GM03348 (cell line): ENCODE results near the gene CSHL1.
"Not testable (repeated sequence)": the region's sequence is repeated elsewhere in the genome, so short reads cannot be mapped to it uniquely, and the experiment has no call there.

Experiments used
- DNase-seq: peaks from one replicate; pipeline ENCODE4 v3.0.0; 2012; ENCODE audit warnings: low spot score

Gene CSHL1

GRCh38 chr17:63940584-63940983, 29.5 kb upstream of the CSHL1 start:
- no peak for DNase-seq

DNA sequence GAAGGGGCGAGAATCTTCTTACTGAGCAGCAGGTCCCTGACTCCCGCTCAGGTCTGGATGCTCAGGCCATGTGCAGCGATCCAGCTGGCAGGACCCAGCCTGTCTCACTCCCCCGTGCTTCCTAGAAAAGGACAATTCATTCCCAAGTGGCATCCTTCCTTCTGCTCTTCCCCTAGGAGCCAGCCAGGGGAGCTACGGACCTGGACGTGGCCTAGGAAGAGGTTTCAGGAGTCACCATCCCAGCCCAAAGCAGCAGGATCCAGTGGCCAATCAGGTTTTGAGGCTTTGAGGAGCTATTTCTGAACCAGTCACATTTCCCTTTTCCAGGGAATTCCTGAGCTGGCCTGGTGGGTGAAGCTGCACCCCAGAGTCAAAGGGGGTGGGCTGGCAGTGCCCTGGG, 28.8 kb upstream of the CSHL1 start:
- DNase-seq, result no peak

DNA sequence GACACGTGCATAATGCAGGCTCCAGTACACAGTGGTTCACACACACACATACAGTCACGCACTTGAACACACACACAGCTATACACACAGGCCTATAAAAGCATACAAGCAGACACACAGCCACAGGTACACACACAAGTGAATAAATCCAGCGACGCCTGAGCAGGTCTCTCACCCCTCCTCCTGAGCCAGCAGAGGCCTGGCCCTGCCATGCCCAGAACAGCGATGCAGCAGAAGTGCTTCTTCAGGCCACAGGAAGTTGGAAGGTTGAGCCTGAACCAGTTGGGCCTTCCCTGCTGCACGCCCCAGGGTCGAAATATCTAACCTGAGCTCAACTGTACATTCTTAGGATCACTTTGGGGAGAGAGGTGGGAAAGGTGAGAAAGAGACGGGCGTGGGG, 28.3 kb upstream of the CSHL1 start:
- DNase-seq, result no peak

DNA sequence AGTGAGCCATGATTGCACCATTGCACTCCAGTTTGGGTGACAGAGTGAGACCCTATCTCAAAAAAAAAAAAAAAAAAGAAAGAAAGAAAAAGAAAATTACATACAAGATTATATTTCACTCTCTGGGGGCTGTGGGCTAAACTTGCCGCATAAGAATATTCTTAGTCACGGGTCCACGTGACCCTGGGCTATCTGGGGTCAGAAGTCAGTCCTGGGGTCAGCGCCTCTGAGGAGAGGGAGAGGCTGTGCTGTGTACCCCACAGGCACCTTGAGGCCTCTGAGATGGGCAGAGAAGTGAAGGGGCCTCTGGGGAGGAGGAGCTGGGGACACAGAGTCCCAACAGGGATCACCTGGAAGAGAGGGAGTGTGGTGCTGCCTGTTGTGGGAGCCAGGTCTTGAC, 26.9 kb upstream of the CSHL1 start:
- DNase-seq, result no peak

DNA sequence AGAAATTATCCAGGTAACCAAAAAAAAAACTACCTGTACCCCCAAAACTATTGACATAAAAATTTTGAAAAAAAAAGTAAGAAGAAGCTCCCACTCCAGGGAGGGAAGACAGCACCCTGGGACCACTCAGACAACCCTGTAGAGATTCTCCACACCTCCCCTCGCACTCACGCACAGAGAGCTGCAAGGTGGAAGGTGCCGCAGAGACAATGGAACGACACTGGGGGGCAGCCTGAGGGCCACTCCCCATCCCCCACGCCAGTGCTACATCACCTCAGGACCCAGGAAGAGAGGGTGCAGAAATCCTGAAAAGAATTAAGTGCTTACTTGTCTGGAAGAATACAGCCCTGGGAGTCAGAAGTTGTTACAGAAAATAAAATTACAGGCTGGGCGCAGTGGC, 26.3 kb upstream of the CSHL1 start:
- no peak for DNase-seq

DNA sequence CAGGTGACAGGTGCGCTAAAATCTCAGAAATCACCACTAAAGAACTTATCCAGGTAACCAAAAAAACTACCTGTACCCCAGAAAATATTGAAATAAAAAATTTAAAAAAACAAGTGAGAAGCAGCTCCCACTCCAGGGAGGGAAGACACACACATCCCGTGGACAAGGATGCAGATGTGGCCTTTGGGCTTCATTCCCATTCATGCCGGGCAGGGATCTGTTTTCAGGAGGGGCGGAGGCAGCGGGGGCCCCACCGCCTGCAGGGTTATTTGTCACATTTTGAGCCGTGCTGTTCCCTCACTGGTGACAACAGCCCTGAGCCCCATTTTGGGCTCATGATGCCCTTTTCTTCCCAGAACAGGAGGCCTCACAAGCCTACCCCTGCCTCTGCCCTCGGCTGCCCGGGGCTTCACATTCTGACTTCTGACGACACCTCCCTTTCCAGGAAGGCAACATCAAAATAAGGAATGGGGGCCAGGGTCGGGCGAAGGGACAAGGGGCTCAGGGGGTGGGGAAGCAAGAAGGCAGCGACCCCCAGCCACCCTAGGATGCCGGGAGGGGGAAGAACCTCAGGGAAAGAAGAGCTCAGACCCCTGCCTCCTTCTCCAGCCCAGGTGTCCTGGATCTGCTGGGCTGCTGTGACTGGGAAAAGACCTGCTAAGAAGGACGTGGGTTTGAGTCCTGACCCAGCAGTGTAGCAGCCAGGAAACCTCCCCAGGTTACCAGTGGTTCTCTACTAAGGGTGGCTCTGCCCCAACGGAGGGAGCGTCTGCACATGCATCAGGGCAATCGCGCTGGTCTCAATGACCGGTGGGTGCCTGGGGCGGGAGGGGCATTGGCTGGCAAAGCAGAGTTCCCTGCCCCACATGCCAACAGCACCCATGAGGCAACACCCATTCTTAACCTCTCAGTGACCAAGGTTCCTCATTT, 23.4 kb upstream of the CSHL1 start:
- DNase-seq, result no peak

- no peak for DNase-seq
Measured at GRCh38 chr17:63933598-63933997, 22.5 kb upstream of the CSHL1 start.

DNA sequence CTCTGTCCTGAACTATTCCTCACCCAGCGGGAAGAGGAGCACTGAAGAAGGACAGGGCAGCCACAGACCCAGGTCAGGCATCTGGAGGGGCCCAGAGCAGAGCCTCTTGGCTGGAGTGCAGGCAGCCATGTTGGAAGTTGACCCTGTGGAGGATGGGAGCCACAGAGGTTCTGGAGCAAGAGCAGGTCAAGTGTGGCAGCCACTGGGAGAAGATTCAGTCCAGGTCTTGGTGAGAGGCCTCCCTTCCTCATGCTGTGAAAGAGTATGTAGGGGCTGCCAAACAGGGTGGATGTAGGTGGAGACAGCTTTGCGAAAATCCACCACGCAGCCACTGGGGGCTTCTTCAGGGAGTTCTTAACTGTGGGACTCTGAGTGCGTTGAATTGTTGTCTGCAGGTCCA, 21.7 kb upstream of the CSHL1 start:
- no peak for DNase-seq

DNA sequence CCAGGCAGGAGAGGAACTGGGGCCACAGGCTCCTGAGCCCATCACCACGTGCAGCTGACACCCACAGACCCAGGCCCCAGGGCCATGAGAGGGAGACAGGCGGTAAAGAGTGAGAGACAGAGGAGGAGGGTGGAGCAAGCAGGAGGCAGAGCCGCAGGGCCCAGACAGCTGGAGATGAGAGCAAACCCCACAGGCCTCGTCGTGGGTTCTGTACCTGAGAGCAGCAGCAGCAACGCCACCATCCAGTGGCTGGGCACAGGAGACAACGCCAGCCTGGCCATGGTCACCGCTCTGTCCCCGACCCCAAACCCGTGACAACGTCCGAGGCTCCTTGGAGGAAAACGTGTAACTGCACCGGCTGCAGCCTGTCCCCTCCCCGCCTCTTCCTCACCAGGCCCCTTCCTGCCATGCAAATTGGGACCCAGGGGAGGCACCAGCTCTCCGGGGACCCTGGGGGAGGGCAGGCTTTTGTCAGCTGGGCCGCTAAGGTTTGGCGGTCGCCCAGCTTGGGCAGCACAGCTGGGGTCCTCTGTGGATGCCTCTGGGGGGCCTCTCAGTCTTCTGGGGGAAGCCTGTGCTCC, 21.0 kb upstream of the CSHL1 start, which contains the start of gene CD79B:
CD79B (minus strand) TSS at position 351 of the 581 bp plus-strand sequence; CDS start at position 281, 70 bp downstream.
- no peak for DNase-seq

- DNase-seq, result no peak
Measured at GRCh38 chr17:63930951-63931575, 20.0 kb upstream of the CSHL1 start.

GRCh38 chr17:63929860-63930766, 19.1 kb upstream of the CSHL1 start:
- no peak for DNase-seq

DNA sequence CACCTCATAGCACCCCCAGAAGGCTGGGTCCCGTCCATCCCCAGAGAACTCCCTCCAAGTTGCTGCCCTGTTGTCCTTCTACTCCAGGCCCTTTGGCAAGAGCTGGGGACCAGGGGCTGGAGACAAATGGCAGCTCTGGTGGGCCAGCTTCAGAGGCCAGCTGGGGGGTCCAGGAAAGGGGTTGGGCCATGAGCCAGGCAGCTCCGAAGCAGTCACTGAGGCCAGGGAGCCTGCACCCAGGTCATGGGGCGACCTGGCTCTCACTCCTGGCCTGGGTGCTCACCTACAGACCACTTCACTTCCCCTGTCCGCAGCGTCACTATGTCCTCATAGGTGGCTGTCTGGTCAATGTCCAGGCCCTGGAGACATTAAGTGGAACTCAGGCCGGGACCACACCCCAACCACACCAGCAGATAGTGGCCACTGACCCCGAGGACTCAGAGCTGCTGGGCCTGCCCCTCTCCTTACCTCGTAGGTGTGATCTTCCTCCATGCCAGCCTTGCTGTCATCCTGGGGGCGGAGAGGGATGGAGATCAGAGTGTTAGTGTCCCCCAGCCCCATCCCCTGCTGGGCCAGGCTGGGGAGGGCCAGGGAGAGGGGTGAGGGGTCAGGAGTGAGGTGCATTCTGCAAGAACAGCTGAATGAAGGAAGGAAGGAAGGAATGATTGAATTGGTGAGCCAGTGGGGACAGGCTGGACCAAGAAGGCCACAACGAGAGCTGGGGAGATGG, 18.1 kb upstream of the CSHL1 start:
- no peak for DNase-seq

GRCh38 chr17:63928172-63928666, 17.2 kb upstream of the CSHL1 start:
- DNase-seq, result no peak

DNA sequence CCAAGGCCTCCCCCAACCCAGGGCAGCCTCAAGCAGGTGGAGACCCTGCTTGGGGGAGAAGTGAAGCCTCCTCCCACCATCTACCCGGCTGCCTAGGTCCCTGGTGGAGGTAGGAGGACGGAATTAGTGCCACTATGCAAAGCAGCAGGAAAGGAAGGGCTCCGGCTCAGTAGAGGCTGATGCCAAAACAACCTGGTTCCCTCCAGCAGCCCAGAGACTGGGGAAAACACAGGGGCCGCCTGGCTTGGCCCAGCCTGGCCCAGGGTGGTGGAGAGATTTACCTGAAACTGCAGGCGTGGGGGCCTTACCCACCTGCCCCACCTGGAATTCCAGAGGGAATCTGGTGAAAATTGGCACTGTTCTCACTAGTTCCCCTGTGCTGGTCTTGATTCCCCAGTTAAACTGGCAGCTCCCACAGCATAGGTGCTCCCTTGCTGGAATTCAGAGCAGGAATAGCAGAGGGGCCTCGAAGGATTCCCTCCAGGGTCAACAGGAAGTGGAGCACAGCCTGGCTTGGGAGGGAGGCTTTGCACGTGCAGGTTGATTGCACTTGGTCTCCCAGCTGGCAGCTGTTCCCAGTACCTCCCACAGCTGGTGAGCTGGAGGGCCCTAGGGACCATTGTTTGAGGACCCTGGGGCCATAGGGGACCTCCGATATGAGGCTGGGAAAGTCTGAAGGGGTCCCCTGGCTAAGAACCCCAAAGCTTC, 16.6 kb upstream of the CSHL1 start:
- DNase-seq, result no peak

DNA sequence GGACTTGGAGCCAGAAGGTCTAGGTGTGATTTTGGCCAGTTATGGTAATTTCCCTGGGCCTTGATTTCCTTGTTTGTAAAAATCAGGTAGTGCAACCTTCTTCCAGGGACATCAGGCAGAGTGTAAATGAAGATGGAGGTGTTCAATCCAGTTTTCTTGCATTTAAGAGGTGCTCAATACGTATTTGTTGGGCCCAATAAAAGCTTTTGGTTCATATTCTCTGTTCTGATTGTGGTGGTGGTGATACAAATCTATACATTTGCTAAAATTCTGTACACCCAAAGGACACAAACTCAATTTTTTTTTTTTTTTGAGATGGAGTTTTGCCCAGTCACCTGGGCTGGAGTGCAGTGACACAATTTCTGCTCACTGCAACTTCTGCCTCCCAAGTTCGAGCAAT, 15.1 kb upstream of the CSHL1 start:
- DNase-seq, result no peak

DNA sequence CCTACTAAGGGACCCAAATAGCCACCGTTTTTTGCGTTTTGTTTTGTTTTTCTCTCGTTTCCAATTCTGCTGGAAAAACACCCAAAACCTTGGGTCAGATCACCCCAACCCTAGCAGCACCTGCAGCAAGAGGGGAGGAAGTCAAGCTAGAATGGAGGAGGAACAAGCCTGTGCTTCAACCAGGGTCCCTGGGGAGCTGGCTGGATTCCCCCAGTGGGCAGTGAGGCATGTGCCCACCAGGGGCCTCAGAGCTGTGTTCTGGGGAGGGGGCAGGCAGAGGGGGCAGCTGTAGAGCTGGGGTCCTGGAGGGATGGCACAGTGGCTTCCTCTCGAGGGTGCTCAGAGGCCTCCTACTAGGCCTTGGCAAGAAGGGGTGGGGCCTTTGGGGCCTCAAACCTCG, 14.6 kb upstream of the CSHL1 start:
- DNase-seq, result no peak

DNA sequence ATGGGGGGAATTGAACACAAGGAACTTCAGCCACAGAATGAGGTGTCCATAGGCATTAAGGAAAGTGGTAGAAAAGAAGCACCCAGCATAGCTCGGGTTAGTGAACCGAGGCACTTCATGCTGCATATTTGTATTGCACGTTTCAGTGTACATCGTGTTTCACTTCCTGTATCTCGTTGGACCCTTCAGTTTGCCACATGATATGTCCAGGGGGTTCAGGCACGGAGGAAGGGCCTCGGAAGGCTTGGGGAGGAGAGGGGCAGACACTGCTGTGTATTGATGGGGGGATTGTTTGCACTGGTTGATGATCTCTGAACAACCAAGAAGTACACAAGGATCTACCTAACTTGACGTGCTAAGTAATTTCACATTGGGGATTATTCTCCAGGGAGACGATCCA, 11.3 kb upstream of the CSHL1 start:
- DNase-seq, result not testable (repeated sequence)

DNA sequence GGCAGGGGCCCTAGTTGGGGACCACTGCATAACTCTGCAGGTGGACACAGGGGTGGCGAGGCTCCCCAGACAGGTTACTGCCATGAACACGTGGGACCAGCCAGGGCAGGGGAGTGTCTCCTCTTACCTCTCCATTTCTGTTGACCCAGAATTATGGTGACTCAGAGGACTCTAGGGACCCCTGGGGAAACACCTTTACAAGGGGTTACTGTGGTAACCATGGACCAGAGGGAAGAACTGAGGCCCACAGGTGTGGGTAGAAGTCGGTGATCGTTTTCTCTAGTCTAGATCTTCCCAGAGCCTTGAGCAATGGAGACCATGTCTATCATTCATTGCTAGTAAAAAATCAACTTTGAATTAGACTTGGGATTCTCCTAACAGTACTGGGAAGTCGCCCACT, 9.7 kb upstream of the CSHL1 start:
- DNase-seq, result not testable (repeated sequence)

- not testable (repeated sequence) for DNase-seq
Measured at GRCh38 chr17:63920050-63920449, 9.0 kb upstream of the CSHL1 start.

- peak; percentile 91 for DNase-seq
Measured at GRCh38 chr17:63919311-63919723, 8.3 kb upstream of the CSHL1 start.
